Esophagus squamous epithelium (tissue), 5 donors: ENCODE results near the gene OR2A25. TPM values are rescaled to one million over a fixed set of nuclear protein-coding genes. Genes with fewer than 3 reads are reported as not detected.

ENCODE experiments used
- DNase-seq: peaks from one replicate; lab custom pipeline; 2025; lab: John Stamatoyannopoulos, UW
- H3K27ac ChIP-seq, 4 donors: fragments of 200-600 bp; sonication (generic); one replicate each; pipeline ENCODE4 v1.5.1; 2016 to 2019; ENCODE audit warnings: mild to moderate bottlenecking in 1 of 4
- H3K27me3 ChIP-seq, 4 donors: fragments of 200-600 bp; sonication (generic); 1 replicate in 3 of 4; 2 replicates in 1 of 4; pipeline versions ENCODE4 v1.5.1 to v1.6.0; 2017 to 2021; ENCODE audit warnings: antibody characterized with exemption in 1 of 4
- H3K36me3 ChIP-seq, 3 donors: fragments of 200-600 bp; sonication (generic); one replicate each; pipeline ENCODE4 v1.5.1; 2016 to 2019
- H3K4me1 ChIP-seq, 3 donors: fragments of 200-600 bp; sonication (generic); one replicate each; pipeline ENCODE4 v1.5.1; 2017 to 2019
- H3K4me3 ChIP-seq, 4 donors: fragments of 200-600 bp; sonication (generic); 1 replicate in 3 of 4; 2 replicates in 1 of 4; pipeline ENCODE4 v1.5.1; 2016 to 2019; ENCODE audit warnings: mild to moderate bottlenecking in 2 of 4, moderate library complexity in 1 of 4
- H3K9me3 ChIP-seq, 3 donors: fragments of 200-600 bp; sonication (generic); one replicate each; pipeline ENCODE4 v1.5.1; 2016 to 2019
- POLR2A ChIP-seq, 4 donors: fragments of 450-650 bp; IDR thresholded peaks; one replicate each; pipeline ENCODE4 v1.6.1; 2017; ENCODE audit warnings: antibody characterized with exemption in 4 of 4, mild to moderate bottlenecking in 4 of 4, moderate library complexity in 3 of 4
- WGBS, 2 donors: methylation state at CpG; one replicate each; pipeline ENCODE4 v1.1.5; 2018; 5-methylcytosine and 5-hydroxymethylcytosine counted together
- intact Hi-C: fragments of 100-400 bp; cut with DNase I; formaldehyde crosslinking; loops from one replicate; pipeline ENCODE4 v1.15.0; 2022
- total RNA-seq, 4 donors: library from RNA; depleted of rRNA; stranded (reverse); fragments of >200 nt; gene quantifications; one replicate each; pipeline ENCODE4 v1.1.0, GENCODE V29; 2016
- TF ChIP-seq, protein P1 (sequence below), 6 experiments: fragments of 450-650 bp in 4 of 6; fragments of 200-600 bp in 2 of 6; sonication (generic) in 2 of 6; IDR thresholded peaks; one replicate each; pipeline ENCODE4 v1.5.1; 2016 to 2019; ENCODE audit warnings: antibody characterized with exemption in 6 of 6, mild to moderate bottlenecking in 4 of 6, moderate library complexity in 4 of 6
- donor health status: DM: yes; HTN: yes; CAD: no.

The OR2A25 gene
- total RNA-seq, 4 donors from 2014 or later = not detected

DNA sequence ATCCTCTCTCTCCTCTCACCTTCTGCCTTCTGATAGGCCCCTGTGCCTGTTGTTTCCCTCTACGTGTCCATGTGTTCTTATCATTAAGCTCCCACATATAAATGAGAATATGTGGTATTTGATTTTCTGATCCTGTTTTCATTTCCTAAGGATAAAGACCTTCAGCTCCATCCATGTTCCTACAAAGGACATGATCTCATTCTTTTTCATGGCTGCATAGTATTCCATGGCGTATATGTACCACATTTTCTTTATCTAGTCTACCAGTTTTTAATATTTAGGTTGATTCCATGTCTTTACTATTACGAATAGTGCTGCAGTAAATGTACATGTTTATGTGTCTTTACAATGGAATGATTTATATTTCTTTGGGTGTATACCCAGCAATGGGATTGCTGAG lies 21.1 kb downstream of the OR2A25 start:
- no peaks in the 10 kb centered on the region for H3K4me1 ChIP-seq
- H3K36me3 ChIP-seq = no peaks in the 10 kb centered on the region
- peaks cover 0 to 4% (median 0%) of the 10 kb centered on the region in 3 donors for H3K9me3 ChIP-seq
- intact Hi-C loops = no loop called here
- no peaks in the 10 kb centered on the region for H3K27me3 ChIP-seq
- H3K27ac ChIP-seq = no peak overlapping the region
- DNase-seq = no peak
- TF ChIP-seq, protein P1, sequence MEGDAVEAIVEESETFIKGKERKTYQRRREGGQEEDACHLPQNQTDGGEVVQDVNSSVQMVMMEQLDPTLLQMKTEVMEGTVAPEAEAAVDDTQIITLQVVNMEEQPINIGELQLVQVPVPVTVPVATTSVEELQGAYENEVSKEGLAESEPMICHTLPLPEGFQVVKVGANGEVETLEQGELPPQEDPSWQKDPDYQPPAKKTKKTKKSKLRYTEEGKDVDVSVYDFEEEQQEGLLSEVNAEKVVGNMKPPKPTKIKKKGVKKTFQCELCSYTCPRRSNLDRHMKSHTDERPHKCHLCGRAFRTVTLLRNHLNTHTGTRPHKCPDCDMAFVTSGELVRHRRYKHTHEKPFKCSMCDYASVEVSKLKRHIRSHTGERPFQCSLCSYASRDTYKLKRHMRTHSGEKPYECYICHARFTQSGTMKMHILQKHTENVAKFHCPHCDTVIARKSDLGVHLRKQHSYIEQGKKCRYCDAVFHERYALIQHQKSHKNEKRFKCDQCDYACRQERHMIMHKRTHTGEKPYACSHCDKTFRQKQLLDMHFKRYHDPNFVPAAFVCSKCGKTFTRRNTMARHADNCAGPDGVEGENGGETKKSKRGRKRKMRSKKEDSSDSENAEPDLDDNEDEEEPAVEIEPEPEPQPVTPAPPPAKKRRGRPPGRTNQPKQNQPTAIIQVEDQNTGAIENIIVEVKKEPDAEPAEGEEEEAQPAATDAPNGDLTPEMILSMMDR (IDR thresholded peaks at IDR 0.05) = no peak
- TF ChIP-seq POLR2A (IDR thresholded peaks at IDR 0.05) = no peak
- WGBS, 2 donors = 84 to 85% methylated on average over 3 of the region's 3 CpGs
- H3K4me3 ChIP-seq = no peak overlapping the region

DNA sequence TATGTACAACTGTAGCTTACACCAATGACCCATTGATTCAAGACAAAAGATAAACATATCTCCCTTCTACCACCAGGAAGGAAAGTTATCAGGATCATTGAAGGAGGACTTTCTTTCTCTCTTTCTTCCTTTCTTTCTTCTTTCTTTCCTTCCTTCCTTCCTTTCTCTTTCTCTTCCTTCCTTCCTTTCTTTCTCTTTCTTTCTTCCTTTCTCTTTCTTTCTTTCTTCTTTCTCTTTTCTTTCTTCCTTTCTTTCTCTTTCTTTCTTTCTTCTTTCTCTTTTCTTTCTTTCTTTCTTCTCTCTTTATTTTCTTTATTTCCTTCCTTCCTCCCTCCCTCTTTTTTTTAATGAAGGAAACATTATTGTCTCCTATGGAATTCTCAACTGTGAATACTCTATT lies 29.2 kb downstream of the OR2A25 start:
- intact Hi-C loops = no loop called here
- H3K27me3 ChIP-seq = no peaks in the 10 kb centered on the region

DNA sequence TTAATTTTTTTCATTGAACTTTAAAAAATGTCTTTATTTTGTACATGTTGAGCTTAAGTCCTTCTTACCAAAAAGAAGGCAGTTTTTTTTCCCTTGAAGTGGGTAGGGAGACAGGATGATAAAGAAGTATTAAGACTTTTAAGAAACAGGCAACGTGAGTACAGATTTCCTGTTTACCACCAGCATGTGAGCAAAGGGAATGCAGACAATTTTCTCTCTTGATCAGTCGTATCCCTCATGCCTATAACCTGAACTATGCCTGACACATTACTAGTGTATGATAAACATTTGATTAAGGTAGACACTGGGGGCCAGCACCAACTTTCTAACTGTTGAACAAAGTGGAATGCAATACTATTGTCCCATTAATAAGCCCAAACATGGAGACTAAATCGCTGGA lies 31.0 kb downstream of the OR2A25 start:
- no peak overlapping the region for H3K27ac ChIP-seq
- WGBS, 2 donors = 44 to 49% methylated on average over 3 of the region's 3 CpGs
- H3K36me3 ChIP-seq = no peaks in the 10 kb centered on the region
- intact Hi-C loops = no loop called here
- no peak for TF ChIP-seq POLR2A (IDR thresholded peaks at IDR 0.05)
- TF ChIP-seq, protein P1 (IDR thresholded peaks at IDR 0.05) = no peak
- no peak overlapping the region for H3K4me3 ChIP-seq
- no peaks in the 10 kb centered on the region for H3K27me3 ChIP-seq
- no peaks in the 10 kb centered on the region for H3K4me1 ChIP-seq
- H3K9me3 ChIP-seq = no peaks in the 10 kb centered on the region
- no peak for DNase-seq

More for the DNA sequence above, 29.2 kb downstream of the OR2A25 start:
- no peak overlapping the region for H3K4me3 ChIP-seq
- H3K27ac ChIP-seq = no peak overlapping the region
- no peaks in the 10 kb centered on the region for H3K9me3 ChIP-seq
- H3K36me3 ChIP-seq = no peaks in the 10 kb centered on the region
- TF ChIP-seq POLR2A (IDR thresholded peaks at IDR 0.05) = no peak
- TF ChIP-seq, protein P1 (IDR thresholded peaks at IDR 0.05) = no peak
- DNase-seq = no peak
- H3K4me1 ChIP-seq = no peaks in the 10 kb centered on the region

DNA sequence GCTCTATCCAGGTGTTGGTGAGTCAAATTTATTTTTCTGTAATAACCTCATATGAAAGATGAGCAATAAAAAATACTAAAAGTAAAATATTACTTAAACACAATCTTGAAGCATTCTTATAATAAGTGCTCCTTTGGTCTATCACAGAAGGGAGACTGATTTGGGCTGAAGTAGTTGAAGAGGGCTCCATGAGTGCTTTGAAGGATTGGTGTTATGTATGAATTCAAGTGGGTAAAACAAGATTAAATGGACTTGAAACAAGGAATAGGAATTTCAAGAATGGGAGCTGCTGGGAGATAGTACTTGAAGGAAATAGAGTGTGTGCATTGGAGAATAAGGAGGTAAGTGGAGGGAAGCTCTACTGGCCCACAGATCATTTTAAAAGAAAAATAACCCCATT lies 32.4 kb downstream of the OR2A25 start:
- no peak for TF ChIP-seq POLR2A (IDR thresholded peaks at IDR 0.05)
- TF ChIP-seq, protein P1 (IDR thresholded peaks at IDR 0.05) = no peak
- H3K4me1 ChIP-seq = no peaks in the 10 kb centered on the region
- no peaks in the 10 kb centered on the region for H3K36me3 ChIP-seq
- H3K4me3 ChIP-seq = no peak overlapping the region
- H3K27ac ChIP-seq = no peak overlapping the region
- H3K27me3 ChIP-seq = no peaks in the 10 kb centered on the region
- DNase-seq = no peak
- no peaks in the 10 kb centered on the region for H3K9me3 ChIP-seq
- intact Hi-C loops = no loop called here

DNA sequence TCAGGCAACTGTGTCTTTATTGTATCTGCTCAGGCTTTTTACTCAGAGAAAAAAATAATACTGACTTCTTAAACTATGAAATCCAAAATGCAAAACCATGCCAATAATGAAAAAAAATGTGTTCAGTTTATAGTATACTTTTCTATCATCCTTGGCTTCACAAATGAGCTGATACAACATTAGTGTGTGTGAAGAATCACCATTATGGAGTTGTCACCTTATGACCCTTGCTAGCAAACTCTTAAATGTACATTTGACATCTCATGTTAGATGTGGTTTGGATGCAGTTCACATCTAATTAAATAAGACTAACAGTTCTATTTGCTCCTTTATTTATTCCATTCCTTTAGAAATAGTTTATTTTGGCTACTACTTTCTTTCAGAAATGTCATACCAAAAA lies 35.6 kb downstream of the OR2A25 start:
- Histone ChIP-seq H3K36me3 (no peaks in the 10 kb centered on the region), H3K4me1 (no peaks in the 10 kb centered on the region), H3K27me3 (no peaks in the 10 kb centered on the region), H3K4me3 (no peak overlapping the region), H3K27ac (no peak overlapping the region), H3K9me3 (no peaks in the 10 kb centered on the region)
- intact Hi-C loops = no loop called here
- DNase-seq = no peak
- TF ChIP-seq, protein P1 (IDR thresholded peaks at IDR 0.05) = no peak
- no peak for TF ChIP-seq POLR2A (IDR thresholded peaks at IDR 0.05)
